HG02759 (cell line): Measurements from ENCODE around the gene ELF1.
A peak's percentile ranks its signal among the peaks of the same experiment; 100 is the strongest.
"Not testable (repeated sequence)": the region's sequence is repeated elsewhere in the genome, so short reads cannot be mapped to it uniquely, and the experiment has no call there.

Source experiments
- ATAC-seq: cut with Tn5 transposase; IDR thresholded peaks from one replicate; pipeline ENCODE4 v1.9.1; 2021; ENCODE audit warnings: mild to moderate bottlenecking, moderate library complexity; ENCODE audit not compliant: unreplicated experiment

Gene ELF1

GRCh38 chr13:40984668-40985366, 34.3 kb downstream of the ELF1 start:
- peak; percentile 60 for ATAC-seq

GRCh38 chr13:40983725-40984667, 35.1 kb downstream of the ELF1 start:
- ATAC-seq: no peak

- no peak for ATAC-seq
Measured at GRCh38 chr13:40983259-40983658, 35.9 kb downstream of the ELF1 start.

DNA sequence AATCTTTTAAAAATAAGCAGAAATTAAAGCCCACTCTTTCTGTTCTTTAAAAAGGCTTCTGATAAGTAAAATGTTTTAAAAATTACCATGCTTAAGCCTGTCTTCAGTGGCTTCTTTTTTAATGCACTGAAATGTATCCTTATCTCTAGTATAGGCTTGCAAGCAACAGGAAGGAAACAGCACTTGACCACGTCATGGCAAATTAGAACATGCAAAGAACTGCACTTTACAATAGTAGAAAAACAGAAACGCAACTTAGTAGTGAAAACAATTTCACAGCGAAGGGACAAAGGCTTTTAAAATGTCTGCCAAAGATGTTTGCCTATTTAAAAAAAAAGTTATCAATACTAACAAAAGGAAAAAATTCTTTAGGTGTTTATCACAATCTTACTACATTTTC, 36.3 kb downstream of the ELF1 start:
- ATAC-seq: peak; percentile 62

- ATAC-seq: no peak
Measured at GRCh38 chr13:40981949-40982348, 37.2 kb downstream of the ELF1 start.

- ATAC-seq: no peak
Measured at GRCh38 chr13:40981361-40981760, 37.8 kb downstream of the ELF1 start.

- no peak for ATAC-seq
Measured at GRCh38 chr13:40980461-40980860, 38.7 kb downstream of the ELF1 start.

DNA sequence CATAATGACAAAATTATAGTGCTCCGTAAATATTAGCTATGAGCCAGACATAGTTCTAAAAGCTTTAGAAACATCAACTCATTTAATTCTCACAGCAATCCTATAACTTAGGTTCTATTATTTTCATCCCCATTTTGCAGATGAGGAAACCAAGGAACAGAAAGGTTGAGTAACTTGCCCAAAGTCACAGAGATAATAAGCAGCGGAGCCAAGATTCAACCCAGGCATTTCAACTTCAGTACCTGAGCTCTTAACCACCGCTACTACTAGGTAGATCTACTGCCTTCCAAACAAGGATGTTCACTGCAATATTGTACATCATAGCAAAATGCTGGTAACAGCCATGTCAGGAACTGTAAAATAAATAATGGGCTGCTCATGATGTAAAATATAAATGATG, 39.9 kb downstream of the ELF1 start:
- ATAC-seq: no peak

DNA sequence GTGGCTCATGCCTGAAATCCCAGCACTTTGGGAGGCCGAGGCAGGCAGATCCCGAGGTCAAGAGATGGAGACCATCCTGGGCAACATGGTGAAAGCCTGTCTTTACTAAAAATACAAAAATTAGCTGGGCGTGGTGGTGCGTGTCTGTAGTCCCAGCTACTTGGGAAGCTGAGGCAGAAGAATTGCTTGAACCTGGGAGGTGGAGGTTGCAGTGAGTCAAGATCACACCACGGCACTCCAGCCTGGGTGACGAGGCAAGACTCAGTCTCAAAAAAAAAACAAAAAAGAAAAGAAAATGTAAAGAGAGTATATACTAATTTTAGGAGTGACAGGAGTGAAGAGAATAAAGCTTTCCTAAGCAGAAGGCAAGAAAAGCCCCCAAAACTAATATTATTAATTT, 41.0 kb downstream of the ELF1 start:
- ATAC-seq: not testable (repeated sequence)

GRCh38 chr13:40975441-40975840, 43.7 kb downstream of the ELF1 start:
- no peak for ATAC-seq

- ATAC-seq: peak; percentile 81
Measured at GRCh38 chr13:40974460-40975407, 44.4 kb downstream of the ELF1 start.

DNA sequence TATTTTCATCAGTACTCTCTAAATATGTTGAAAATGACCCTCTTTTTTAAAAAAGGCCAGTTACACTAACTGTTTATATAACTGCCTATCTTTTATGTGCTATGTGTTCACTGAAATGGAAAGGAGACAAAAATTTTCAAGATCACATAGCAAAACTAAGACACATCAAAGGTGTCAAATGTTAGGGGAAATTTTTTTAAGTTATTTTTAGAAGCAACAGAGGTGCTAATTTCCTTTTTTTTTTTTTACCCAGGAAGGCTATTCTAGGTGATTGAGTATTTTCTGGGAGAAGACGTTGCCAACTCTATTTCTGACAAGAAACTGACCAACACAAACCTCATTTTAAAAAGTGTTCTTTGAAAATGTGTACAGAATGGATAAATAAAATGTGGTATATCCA, 45.7 kb downstream of the ELF1 start:
- no peak for ATAC-seq

- no peak for ATAC-seq
Measured at GRCh38 chr13:40971321-40971720, 47.8 kb downstream of the ELF1 start.

DNA sequence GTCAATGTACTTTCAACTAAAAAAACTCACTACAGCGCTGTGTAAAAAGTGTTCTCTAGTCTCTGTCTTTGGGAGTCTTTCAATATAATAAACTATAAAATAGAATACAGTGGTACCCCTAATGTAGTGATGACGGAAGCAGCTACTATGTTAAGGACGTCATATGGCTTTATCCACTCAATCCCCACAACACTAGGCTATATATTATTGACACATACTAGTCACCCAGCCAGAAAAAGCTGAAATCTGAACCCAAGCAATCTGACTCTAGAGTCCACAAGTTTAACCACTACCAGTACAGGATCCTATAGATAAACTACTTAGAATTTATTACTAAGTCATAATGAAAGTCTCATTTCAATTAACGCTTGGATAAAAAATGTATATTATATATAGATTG, 48.3 kb downstream of the ELF1 start:
- no peak for ATAC-seq

GRCh38 chr13:40969169-40969901, 49.8 kb downstream of the ELF1 start:
- ATAC-seq: peak; percentile 82

DNA sequence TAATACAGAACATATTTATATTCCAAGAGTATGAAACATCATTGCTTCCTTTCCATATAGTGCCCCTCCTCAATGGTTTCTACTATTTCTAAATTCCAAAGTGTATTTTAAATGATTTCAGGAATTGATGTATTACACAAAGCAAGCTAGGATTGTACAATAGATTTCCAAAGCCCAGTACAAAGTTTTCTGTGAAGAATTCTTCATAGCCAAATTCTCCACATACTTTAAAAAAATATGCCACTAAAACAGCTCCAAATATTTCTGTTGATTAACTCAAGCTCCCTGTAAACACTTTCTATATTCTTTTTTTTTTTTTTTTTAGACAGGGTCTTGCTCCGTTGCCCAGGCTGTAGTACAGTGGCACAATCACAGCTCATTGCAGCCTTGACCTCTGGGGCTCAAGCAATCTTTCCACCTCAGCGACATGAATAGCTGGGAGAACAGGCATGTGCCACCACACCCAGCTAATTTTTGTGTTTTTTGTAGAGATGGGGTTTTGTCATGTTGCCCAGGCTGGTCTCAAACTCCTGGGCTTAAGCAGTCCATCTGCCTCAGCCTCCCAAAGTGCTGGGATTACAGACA, 50.6 kb downstream of the ELF1 start:
- no peak for ATAC-seq

- no peak for ATAC-seq
Measured at GRCh38 chr13:40966298-40966697, 52.8 kb downstream of the ELF1 start.

DNA sequence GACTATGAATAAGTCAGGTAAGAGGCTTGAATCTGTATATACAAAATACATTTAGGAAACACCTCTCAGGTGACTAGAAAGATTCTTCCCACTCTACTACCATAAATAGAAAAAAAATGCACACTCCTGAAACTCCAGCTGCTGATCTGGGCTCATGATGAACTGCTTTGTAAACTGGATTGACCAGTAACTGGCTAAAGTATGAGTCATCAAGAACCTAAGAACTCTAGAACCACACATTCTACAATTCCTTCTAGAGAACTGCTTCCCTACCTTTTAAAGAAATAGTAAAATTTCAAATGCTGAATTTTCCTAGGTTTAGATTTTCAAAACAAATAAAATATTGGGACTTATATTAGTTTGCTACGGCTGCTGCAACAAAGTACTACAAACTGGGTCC, 55.2 kb downstream of the ELF1 start:
- no peak for ATAC-seq

DNA sequence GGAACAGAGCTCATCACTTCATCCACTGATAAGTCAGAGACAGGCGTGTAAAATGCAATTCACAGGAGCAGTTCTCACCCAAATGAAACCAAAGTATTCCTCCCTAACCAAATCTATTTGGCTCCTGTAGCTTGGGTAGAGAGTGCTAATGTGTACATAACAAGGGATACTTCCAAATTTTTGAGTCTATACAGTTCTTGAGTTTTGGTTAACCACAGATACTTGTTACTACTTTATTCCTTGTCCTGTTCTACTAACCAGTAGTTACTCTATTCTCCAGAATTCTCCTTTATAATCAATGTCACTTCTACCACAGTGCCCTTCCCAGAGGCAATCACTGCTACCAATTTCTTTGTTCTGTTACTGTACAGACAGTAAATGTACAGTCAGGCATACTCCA, 57.3 kb downstream of the ELF1 start:
- ATAC-seq: no peak

GRCh38 chr13:40961214-40961613, 57.9 kb downstream of the ELF1 start:
- no peak for ATAC-seq
